ENCODE data around the gene NANOS1.
A peak's percentile ranks its signal among the peaks of the same experiment; 100 is the strongest.
"Not testable (repeated sequence)": the region's sequence is repeated elsewhere in the genome, so short reads cannot be mapped to it uniquely, and the experiment has no call there.

NANOS1 gene

DNA sequence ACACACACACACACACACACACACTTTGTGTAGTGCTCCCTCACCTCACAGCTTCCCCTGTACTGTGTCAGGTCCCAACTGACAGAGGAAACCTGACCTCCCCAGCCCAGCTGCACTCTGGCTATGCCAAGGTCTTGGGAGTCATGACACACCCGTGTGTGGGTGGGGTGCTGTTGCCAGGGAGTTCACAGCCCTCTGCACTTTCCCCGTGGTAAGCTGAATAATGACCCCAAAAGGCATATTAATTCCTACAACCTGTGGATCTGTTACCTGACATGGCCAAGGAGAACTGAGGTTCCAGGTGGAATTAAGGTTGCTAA, 8.9 kb upstream of the NANOS1 start:
- DNase-seq, result no peak

DNA sequence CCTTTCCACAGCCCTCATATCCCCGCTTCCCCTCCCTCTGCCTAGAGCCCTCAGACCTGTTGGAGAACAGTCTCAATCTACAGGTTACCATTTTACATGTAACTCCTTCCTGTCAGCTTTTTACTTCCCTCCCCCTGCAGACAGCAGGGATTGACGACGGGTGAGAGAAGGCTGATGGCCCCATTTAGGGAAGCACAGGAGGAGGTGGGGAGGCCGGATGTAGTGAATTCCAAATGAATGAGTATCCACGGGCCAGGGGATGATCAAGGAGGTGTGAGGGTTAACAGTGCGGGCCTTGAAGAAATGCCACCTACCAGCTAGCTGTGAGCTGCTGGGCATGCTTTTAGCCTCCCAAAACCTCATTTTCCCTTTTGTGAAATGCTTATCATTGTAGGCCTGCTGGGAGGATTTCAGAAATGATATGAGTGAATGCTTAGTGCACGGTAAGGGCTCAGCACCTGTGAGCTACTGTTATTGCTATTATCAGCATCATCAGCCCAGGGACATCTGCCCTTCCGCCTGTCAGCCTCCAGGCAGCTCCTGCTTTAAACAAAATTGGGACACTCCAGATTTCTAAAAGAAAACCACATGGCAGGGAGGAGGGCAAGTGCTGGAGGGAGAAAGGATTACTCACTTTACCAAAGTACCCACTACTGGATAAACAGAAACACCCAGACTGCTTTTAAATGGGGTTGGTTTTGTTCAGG, 6.5 kb upstream of the NANOS1 start:
- DNase-seq, result no peak

DNA sequence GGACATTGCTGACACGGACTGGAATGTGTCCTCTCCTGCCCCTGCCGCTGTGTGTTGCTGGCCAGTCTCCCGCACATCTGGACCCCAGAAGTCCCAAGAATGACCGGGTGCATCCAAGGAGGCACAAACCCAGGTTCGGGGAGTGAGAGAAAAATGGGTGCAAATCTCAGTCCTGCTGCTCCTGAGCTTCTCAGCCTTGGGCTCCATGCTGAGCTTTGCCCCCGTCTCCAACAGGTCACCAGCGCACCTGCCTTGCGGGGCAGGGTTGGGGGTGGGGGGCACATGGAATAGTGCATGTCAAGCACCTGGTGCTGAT, 6.0 kb upstream of the NANOS1 start:
- no peak for DNase-seq

DNA sequence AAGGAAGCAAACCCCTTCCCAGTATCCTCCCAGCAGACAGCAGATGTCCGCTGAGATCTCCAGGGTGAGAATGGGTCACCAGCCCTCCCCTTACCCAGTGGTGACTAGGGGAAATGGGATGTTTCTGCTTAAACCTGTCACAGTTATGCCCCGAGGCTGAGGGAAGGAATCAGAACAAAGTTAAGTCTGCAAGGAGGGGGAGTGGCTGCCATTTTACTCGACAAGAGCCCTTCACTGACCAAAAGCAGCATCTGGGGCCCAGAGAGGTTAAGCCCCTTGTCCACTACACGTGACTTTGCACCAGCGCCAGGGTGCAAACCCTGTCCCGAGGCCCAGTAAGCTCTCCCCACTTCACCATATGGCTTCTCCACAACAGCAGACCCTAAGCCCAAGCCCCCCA, 4.6 kb upstream of the NANOS1 start:
- DNase-seq, result no peak

DNA sequence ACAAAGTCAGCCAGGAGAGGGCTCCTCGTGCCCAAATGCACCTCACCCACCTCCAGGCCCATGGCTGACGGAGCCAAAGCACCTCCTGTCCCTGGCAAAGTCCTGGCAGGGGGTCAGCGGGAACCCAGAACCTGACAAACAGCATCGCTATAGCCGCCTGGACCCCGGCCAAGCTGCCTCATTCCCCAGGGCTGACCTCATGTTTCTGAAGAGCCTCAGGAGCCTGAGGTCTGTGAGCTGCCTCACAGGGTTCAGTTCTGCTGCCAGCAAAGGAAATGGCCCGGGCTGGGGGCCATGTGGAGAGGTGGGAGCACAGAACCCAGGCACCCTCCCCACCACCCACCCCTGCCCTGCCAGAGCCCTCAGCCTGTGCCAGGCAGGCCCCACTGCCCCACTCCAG, 4.2 kb upstream of the NANOS1 start:
- no peak for DNase-seq

GRCh38 chr10:119025776-119026175, 3.7 kb upstream of the NANOS1 start:
- DNase-seq, result no peak

DNA sequence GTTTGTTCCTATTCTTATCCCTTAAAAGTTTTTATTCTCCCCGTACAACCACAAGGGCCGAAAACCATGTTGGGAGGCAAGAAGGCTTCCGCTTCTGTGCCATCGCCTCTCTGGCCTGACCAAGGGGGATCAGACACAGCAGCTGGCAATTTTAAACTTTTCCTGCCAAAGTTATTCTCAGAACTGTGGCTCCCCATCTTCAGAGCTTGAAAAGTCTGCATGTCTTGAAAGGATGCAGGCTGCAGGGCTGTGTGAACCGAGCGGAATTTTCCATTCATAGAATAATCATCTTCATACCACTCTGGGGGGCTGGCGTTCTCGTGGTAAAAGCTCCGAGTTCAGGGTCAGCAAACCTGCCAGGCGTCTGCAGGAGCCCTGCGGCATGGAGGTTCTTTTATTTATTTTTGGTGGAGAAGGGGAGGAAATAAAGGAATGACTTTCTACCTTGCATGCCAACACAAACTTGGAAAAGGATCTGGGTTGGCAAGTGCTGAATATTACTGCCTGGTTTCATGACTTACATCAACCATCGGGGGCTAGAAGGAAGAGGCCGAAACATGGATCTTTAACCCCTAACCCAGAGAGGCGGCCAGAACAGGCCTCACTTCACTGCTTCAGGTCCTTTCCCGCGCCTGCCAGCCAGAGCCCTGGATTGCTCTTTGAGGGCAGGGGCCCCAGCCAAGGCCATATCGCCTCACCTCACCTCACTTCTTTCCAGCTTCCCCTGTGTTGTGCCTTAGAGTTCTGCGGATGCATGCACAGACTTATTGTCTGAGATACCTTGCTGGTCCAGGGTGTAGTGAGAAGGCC, 3.0 kb upstream of the NANOS1 start:
- no peak for DNase-seq

DNA sequence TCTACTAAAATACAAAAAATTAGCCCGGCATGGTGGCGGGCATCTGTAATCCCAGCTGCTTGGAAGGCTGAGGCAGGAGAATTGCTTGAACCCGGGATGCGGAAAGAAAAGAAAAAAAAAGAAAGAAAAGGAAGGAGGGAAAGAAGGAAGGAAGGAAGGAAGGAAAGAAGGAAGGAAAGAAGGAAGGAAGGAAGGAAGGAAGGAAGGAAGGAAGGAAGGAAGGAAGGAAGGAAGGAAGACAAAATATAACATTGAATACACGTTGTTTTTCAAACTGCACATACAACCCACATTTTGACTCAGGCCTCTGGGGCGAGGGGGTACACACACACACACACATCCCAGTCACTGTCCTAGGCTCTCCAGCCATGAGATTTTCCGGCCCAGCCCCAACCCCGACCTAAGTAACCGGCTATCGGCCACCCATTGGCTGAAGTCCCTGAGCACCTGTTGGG, 1.0 kb upstream of the NANOS1 start:
- not testable (repeated sequence) for DNase-seq

DNA sequence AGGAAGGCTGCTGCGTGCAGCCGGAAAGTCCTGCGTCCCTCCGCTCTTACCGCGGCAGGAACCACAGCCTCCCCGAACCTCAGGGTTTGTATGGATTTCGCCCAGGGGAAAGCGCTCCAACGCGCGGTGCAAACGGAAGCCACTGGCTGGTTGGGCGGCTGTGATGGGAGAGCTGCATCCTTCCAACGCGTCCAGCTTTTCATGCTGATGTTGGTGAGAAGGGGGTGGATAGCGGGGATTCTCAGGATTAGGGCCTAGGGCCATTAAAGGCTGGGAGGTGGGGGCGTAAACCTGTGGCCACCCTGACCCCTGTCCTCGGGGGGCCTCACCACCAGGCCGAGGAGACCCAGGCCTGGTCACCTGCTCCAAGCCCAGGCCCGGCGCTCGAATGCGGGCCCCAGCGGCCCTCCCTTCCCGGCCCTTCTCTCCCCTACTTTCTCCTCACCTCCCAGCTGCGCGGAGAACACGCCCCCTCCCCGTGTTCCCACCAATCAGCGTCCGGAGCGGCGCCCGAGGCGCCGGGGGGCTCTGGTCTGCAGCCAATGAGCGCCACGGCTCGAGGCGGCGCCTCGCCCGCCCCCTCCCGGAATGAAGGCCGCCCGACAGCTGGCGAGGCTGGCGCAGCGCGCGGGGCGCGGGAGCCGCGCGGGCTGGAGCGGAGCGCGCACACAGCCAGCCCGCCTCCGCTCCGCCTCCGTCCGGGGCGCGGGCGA, 458 bp upstream of the NANOS1 start:
- peak; percentile 43 for DNase-seq

DNA sequence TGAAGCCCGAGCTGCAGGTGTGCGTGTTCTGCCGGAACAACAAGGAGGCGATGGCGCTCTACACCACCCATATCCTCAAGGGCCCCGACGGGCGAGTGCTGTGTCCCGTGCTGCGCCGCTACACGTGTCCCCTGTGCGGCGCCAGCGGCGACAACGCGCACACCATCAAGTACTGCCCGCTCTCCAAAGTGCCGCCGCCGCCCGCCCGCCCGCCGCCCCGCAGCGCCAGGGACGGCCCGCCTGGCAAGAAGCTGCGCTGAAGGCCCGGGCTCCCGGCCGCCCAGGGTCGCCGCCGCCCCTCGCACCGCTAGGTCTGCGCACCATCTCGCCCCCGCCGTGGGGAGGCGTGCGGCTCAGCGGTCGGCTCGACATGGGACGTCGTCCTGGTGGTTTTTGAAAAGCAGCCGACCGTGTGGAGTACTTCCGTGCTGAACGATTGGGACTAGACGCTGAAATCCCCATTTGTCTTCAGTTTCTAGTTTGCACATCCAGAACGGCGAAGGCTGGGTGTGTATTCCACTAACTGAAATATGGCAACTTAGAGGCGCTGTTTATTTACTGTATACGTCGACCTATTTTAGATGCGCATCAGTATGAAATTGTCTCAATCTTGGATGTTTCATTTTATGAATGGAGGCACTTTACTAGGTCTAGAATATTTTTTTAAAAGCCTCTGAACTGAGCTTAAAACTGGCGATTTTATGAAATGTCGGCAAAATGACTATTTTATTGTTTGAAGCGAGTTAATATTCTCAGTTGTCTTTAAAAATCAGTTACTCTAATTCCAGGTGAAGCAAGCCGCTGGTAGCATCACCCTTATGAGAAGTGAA, 1.1 kb downstream of the NANOS1 start:
- peak; percentile 59 for DNase-seq

GRCh38 chr10:119031496-119032059, 2.1 kb downstream of the NANOS1 start:
- DNase-seq, result no peak

- DNase-seq, result no peak
These were observed 9.6 kb downstream of the NANOS1 start for GRCh38 chr10:119039161-119039560.

- DNase-seq, result no peak
These were observed 11.8 kb downstream of the NANOS1 start for GRCh38 chr10:119041326-119041725.

- no peak for DNase-seq
These were observed 12.7 kb downstream of the NANOS1 start for GRCh38 chr10:119042169-119042568.

DNA sequence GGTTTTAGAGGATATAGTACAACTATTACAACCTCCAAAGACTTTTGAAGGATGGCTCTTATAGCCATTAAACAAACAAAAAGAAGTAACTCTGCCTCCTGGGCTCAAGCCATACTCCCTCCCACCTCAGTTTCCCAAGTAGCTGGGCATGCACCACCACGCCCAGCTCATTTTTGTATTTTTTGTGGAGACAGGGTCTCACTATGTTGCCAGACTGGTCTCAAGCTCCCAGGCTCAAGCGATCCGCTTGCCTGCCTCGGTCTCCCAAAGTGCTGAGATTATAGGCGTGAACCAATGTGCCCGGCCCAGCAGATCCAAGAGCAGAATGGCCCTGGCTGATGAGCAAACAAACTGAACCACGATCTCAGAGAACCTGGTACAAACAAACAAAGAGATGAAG, 16.0 kb downstream of the NANOS1 start:
- no peak for DNase-seq

DNA sequence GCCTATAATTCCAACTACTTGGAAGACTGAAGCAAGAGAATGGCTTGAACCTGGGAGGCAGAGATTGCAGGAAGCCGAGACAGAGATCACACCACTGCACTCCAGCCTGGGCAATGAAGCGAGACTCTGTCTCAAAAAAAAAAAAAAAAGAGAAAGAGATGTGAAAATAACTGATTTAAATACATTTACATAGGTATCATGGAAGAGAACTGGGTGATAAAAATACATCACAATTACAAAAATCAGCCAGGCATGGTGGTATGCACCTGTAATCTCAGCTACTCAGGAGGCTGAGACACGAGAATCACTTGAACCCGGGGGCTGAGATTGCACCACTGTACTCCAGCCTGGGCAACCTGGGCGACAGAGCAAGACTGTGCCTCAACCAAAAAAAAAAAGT, 19.8 kb downstream of the NANOS1 start:
- no peak for DNase-seq

GRCh38 chr10:119049777-119050176, 20.3 kb downstream of the NANOS1 start:
- DNase-seq, result no peak

GRCh38 chr10:119051775-119052174, 22.3 kb downstream of the NANOS1 start:
- no peak for DNase-seq

GRCh38 chr10:119055472-119055871, 26.0 kb downstream of the NANOS1 start:
- no peak for DNase-seq

GRCh38 chr10:119058010-119058409, 28.5 kb downstream of the NANOS1 start:
- DNase-seq, result no peak

GRCh38 chr10:119059557-119059956, 30.0 kb downstream of the NANOS1 start:
- DNase-seq, result no peak

DNA sequence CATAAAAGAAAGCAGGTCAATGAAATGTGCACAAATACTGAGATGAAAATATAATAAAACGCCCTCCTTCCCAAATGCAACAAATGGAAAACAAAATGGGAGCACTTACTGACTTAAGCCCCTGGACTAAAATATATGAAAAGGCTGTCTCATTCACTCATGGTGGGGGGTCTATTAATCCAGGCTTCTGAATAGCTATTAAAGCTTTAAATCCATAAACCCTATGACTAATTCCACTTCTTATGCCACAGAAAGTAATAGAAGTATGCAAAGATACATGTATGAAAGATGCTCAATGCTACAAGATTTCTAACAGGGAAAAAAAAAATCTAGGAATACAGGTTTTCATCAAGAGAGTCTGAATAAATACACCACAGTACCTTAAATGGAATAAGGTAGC, 30.6 kb downstream of the NANOS1 start:
- DNase-seq, result no peak

DNA sequence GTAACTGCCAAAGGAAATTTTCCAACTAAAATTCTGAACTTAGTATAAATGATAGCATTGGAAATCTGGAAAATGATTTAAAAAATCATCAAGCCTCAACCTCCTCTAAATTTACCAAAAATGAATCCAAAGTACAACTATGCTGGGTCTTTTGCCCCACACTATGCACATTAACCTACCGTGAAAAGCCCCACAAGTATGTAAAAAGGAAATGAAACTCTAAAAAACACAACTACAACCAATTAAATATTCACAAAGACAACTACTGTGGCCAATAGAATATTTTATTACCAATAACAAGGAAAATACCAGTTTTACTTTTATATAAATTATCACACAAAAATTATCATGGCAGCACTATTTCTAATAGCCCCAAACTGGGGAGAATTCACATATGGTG, 31.8 kb downstream of the NANOS1 start:
- DNase-seq, result no peak
